GM12875 (cell line): Measurements from ENCODE around the gene C17orf113.

Experiments used
- H3K4me3 ChIP-seq: one replicate; pipeline ENCODE4 v1.5.1; 2011; ENCODE audit warnings: low read depth, low read length, control low read depth
- TF ChIP-seq, protein P1 (sequence below): IDR thresholded peaks from 2 replicates; pipeline ENCODE4 v1.5.1; 2011; ENCODE audit warnings: low read depth, mild to moderate bottlenecking, control low read depth, inconsistent platforms, low read length, moderate library complexity, borderline replicate concordance; ENCODE audit not compliant: insufficient read depth

Gene C17orf113

GRCh38 chr17:42009170-42009569, 41.2 kb downstream of the C17orf113 start:
- TF ChIP-seq, protein P1, sequence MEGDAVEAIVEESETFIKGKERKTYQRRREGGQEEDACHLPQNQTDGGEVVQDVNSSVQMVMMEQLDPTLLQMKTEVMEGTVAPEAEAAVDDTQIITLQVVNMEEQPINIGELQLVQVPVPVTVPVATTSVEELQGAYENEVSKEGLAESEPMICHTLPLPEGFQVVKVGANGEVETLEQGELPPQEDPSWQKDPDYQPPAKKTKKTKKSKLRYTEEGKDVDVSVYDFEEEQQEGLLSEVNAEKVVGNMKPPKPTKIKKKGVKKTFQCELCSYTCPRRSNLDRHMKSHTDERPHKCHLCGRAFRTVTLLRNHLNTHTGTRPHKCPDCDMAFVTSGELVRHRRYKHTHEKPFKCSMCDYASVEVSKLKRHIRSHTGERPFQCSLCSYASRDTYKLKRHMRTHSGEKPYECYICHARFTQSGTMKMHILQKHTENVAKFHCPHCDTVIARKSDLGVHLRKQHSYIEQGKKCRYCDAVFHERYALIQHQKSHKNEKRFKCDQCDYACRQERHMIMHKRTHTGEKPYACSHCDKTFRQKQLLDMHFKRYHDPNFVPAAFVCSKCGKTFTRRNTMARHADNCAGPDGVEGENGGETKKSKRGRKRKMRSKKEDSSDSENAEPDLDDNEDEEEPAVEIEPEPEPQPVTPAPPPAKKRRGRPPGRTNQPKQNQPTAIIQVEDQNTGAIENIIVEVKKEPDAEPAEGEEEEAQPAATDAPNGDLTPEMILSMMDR, result no peak
- H3K4me3 ChIP-seq, result no peak overlapping the region

DNA sequence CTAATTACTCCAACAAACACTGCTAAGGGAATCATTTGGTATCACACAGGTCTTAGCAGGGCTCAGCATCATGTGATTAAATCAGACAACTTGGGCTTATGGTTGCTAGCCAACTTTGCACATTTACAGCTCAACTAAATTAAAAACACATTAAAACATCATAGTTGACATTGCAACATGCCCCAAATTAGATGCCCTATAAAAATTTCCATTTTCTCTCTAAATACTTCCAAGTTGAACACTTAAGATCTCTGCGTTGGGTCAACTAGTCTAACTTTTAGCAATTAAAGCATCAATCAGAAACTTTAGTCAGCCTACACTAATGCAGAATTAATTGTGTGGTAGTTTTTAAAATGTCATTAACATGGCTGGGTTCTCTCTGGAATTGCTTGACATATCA, 45.2 kb downstream of the C17orf113 start:
- TF ChIP-seq, protein P1, result no peak
- no peak overlapping the region for H3K4me3 ChIP-seq

- TF ChIP-seq, protein P1, result no peak
- no peak overlapping the region for H3K4me3 ChIP-seq
Measured at GRCh38 chr17:42002792-42003301, 47.6 kb downstream of the C17orf113 start.

DNA sequence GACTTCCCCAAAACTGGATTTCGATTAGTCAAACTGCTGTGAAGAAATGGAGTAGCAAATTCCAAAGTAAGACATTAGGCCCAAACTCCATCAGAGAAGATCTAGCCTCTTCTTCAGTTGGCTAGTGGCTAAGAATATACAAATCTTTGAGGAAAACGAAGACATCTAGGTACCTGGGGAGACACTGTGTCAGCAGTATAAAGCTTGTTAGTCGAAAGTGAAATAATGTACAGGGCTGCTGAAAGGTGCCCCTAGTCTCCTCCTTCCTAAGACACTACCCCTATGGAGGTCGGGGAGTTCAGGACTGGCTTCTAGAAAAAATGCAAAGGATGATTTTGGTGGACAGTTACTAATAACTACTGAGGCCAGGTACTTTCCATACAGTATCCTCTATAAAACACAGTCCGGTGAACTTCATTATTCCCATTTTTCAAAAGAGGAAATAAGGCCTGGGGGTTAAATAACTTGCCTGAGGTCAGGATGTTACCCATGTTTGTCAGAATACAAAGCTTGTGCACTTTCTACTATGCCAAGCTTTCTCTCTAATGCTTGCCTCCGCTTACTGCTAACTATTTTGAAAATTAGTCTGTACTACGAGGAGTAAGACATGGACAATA, 48.1 kb downstream of the C17orf113 start:
- no peak overlapping the region for H3K4me3 ChIP-seq
- TF ChIP-seq, protein P1, result no peak

DNA sequence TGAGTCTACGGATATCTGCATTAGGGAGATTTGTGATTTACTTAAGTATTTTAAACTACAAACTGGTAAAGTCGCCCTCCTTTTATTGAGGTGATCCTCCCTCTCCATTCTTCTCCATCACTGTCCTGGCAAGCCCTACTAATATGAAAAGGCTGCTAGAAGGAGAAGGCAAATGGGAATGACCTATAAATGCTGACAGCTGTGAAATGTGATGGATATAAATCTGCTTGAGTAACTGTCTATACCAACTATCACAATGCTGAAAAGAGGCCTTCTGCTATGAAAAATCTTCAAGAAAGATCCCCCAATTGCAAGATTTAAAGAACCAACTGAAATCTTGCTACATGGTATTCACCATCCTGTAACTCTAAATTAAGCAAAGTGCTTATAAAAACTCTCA, 48.7 kb downstream of the C17orf113 start:
- TF ChIP-seq, protein P1, result no peak

GRCh38 chr17:42000413-42001133, 49.8 kb downstream of the C17orf113 start:
- TF ChIP-seq, protein P1, result no peak
- H3K4me3 ChIP-seq, result no peak overlapping the region

More for the DNA sequence above, 48.7 kb downstream of the C17orf113 start:
- H3K4me3 ChIP-seq, result no peak overlapping the region

DNA sequence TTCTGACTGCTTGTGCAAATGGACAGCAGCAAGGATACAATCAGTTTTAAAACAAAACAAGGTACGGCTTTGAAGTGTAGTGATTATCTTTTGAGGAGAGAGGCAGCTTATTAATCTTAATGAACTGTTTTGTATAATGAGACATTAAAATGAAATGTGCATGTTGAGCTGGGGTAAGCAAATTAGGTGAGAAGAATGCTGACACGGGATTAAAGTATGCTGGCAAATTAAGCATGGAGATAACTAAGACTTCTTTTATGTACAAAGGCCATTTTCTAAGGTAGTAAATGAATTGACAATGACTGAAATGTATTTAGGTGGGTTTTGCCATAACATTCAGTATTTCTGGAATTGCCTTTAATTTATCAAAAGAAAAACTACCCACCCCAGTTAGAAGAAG, 51.9 kb downstream of the C17orf113 start:
- TF ChIP-seq, protein P1, result no peak
- H3K4me3 ChIP-seq, result no peak overlapping the region
